Measurements from ENCODE around the gene PTPN3.

DNA sequence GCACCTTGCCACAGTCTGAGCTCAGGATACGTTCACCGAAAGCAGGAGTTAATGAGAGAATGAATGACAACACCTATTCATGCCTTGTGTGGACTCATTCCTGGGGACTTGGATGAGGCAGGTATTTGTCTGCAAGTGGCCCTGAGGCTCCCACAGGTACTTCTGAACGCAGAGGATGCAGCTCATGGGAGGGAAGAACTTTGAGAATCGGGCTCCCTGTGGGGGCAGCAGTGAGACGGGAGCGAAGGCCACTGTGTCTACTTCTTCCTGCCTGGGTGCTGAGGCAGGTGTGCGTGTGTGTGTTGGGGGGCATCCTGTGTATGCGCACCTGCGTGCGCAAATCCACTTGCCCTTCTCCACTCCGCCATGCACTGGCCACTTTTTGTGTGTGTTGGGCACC is 42.2 kb downstream of the PTPN3 start:
- TF ChIP-seq, protein P1, sequence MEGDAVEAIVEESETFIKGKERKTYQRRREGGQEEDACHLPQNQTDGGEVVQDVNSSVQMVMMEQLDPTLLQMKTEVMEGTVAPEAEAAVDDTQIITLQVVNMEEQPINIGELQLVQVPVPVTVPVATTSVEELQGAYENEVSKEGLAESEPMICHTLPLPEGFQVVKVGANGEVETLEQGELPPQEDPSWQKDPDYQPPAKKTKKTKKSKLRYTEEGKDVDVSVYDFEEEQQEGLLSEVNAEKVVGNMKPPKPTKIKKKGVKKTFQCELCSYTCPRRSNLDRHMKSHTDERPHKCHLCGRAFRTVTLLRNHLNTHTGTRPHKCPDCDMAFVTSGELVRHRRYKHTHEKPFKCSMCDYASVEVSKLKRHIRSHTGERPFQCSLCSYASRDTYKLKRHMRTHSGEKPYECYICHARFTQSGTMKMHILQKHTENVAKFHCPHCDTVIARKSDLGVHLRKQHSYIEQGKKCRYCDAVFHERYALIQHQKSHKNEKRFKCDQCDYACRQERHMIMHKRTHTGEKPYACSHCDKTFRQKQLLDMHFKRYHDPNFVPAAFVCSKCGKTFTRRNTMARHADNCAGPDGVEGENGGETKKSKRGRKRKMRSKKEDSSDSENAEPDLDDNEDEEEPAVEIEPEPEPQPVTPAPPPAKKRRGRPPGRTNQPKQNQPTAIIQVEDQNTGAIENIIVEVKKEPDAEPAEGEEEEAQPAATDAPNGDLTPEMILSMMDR (conservative IDR thresholded peaks at IDR 0.05; ENCODE audit: low read length), result peak; percentile 43
- TF ChIP-seq EZH2phosphoT487 (IDR thresholded peaks at IDR 0.05; ENCODE audit: borderline replicate concordance, low read depth, low read length), result no peak
